C4-2B (cell line): Measurements from ENCODE around the gene TSFM.

Experiments used
- ZFX ChIP-seq: fragments of 450-650 bp; IDR thresholded peaks from 2 replicates; pipeline ENCODE4 v1.6.1; 2017
- TF ChIP-seq, protein P1 (sequence below): fragments of 450-650 bp; conservative IDR thresholded peaks from 2 replicates; pipeline ENCODE4 v1.5.1; 2017; ENCODE audit warnings: mild to moderate bottlenecking

DNA sequence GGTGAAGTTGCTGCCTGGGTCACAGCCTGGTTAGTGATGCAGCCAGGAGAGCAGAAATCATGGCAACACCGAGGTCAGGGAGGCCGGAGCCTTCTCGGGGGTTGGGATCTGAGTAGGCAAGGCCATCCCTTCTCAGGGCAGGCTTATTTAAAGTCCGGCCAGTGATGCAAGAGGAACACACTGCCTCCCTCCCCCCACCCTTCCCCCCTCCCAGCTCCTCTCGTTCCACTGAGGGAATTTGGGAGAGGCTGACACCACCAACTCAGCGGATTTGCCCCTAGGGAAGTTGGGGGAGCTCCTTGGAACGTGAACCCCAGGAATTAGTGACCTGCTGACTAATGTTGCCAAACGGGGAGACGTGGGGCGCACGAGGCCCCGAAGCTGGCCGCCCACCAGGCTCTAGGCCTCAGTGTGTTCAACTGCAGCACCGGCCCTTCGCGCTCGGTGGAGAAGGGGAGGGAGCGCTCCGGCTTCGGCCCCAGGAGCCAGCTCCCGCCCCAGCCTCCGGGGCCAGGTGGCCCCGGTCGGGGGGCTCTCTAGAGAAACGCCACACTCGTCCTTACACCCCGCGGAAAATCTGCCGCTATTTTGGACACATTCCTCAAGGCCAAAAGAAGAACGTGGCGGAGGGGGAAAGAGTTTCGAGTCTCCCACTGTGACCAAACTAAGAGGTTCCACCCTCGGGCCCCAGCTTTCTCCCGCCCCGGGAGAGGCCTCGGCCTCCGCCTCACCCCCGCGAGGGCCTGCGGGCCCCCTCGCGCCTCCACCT, 62.3 kb downstream of the TSFM start:
- TF ChIP-seq, protein P1, sequence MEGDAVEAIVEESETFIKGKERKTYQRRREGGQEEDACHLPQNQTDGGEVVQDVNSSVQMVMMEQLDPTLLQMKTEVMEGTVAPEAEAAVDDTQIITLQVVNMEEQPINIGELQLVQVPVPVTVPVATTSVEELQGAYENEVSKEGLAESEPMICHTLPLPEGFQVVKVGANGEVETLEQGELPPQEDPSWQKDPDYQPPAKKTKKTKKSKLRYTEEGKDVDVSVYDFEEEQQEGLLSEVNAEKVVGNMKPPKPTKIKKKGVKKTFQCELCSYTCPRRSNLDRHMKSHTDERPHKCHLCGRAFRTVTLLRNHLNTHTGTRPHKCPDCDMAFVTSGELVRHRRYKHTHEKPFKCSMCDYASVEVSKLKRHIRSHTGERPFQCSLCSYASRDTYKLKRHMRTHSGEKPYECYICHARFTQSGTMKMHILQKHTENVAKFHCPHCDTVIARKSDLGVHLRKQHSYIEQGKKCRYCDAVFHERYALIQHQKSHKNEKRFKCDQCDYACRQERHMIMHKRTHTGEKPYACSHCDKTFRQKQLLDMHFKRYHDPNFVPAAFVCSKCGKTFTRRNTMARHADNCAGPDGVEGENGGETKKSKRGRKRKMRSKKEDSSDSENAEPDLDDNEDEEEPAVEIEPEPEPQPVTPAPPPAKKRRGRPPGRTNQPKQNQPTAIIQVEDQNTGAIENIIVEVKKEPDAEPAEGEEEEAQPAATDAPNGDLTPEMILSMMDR: no peak
- no peak for TF ChIP-seq ZFX
